ENCODE measurements around the gene ACSF2.

Gene ACSF2

GRCh38 chr17:50517011-50517410, 91.0 kb downstream of the ACSF2 start:
- Histone ChIP-seq H3K79me2 (ENCODE audit: insufficient read depth, low read length) (no peaks in the 10 kb centered on the region), H3K4me2 (ENCODE audit: low read depth, low read length, poor library complexity, severe bottlenecking) (no peak overlapping the region), H3K27me3 (ENCODE audit: low read length) (no peaks in the 10 kb centered on the region), H2AFZ (ENCODE audit: low read depth, low read length, severe bottlenecking) (no peak overlapping the region), H3K27ac (ENCODE audit: low read depth, low read length) (no peak overlapping the region), H3K4me3 (ENCODE audit: insufficient read depth, low read length, poor library complexity, severe bottlenecking) (no peak overlapping the region), H3K9ac (ENCODE audit: low read length) (no peak overlapping the region), H3F3A (ENCODE audit: insufficient read depth) (no peaks in the 10 kb centered on the region), H4K20me1 (ENCODE audit: low read depth, low read length) (no peaks in the 10 kb centered on the region), H3K9me2 (replicated peaks; ENCODE audit: insufficient read depth, low read length) (no peaks in the 10 kb centered on the region), H3K9me3 (ENCODE audit: insufficient read depth, low read length) (no peaks in the 10 kb centered on the region), H3K36me3 (ENCODE audit: low read length) (no peaks in the 10 kb centered on the region)
- TF ChIP-seq CTCF (IDR thresholded peaks at IDR 0.05; ENCODE audit: insufficient read depth, low read length, poor library complexity, severe bottlenecking) (no peak), EZH2phosphoT487 (conservative IDR thresholded peaks at IDR 0.05; ENCODE audit: low read length) (no peak)

DNA sequence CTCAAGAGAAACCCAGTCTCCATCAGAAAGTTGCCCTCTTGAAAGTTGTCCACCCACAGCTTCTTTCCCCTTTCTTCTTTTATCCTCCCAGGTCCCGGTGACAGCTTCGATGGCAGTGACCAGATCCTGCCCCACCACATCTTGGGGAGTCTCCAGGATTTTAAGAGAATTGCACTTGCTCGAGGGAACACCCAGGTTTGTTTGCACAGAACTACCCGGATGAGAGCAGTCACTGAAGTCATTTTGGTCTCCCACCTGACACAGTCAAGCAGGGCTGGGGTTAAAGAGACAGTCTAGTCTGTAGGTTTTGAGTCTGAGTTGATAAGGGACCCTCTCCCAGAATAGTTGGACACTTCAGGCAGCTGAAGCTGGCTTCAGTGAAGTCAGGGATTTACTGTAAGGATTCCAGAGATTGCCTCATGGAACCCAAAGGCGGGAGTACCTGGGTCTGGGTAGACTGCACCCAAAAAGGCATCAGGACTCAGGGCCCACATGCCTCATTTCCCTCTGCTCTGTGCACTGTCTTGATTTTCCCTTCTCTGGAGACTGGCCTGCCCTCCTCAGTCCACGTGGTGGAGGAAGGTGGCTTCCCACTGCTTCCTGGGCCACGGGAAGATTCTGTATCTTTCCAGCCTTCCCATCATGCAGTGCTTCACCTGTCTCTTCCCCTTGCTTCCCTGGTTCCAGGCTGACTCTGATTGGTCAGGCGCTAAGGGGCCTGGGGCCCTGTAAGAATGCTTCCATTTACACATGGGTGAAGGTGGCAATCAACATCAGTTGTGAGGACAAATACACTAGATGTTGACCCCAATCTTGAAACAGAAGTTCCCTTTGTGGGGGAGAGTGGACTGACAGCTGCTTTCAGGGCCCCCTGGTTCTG, 91.7 kb downstream of the ACSF2 start:
- H3K27ac ChIP-seq (ENCODE audit: low read depth, low read length), result no peak overlapping the region
- TF ChIP-seq EZH2phosphoT487 (conservative IDR thresholded peaks at IDR 0.05; ENCODE audit: low read length) (no peak), CTCF (IDR thresholded peaks at IDR 0.05; ENCODE audit: insufficient read depth, low read length, poor library complexity, severe bottlenecking) (no peak)
- no peaks in the 10 kb centered on the region for H3K9me2 ChIP-seq (replicated peaks; ENCODE audit: insufficient read depth, low read length)
- H2AFZ ChIP-seq (ENCODE audit: low read depth, low read length, severe bottlenecking), result no peak overlapping the region
- H4K20me1 ChIP-seq (ENCODE audit: low read depth, low read length), result no peaks in the 10 kb centered on the region
- H3K79me2 ChIP-seq (ENCODE audit: insufficient read depth, low read length), result no peaks in the 10 kb centered on the region
- H3K9me3 ChIP-seq (ENCODE audit: insufficient read depth, low read length), result no peaks in the 10 kb centered on the region
- H3K9ac ChIP-seq (ENCODE audit: low read length), result no peak overlapping the region
- H3K36me3 ChIP-seq (ENCODE audit: low read length), result no peaks in the 10 kb centered on the region
- H3K27me3 ChIP-seq (ENCODE audit: low read length), result no peaks in the 10 kb centered on the region
- H3K4me2 ChIP-seq (ENCODE audit: low read depth, low read length, poor library complexity, severe bottlenecking), result no peak overlapping the region
- no peak overlapping the region for H3K4me3 ChIP-seq (ENCODE audit: insufficient read depth, low read length, poor library complexity, severe bottlenecking)
- H3F3A ChIP-seq (ENCODE audit: insufficient read depth), result no peaks in the 10 kb centered on the region

- no peak overlapping the region for H3K27ac ChIP-seq (ENCODE audit: low read depth, low read length)
- TF ChIP-seq EZH2phosphoT487 (conservative IDR thresholded peaks at IDR 0.05; ENCODE audit: low read length) (no peak), CTCF (IDR thresholded peaks at IDR 0.05; ENCODE audit: insufficient read depth, low read length, poor library complexity, severe bottlenecking) (no peak)
- no peak overlapping the region for H2AFZ ChIP-seq (ENCODE audit: low read depth, low read length, severe bottlenecking)
- no peaks in the 10 kb centered on the region for H4K20me1 ChIP-seq (ENCODE audit: low read depth, low read length)
- no peak overlapping the region for H3K9ac ChIP-seq (ENCODE audit: low read length)
- H3K36me3 ChIP-seq (ENCODE audit: low read length), result no peaks in the 10 kb centered on the region
- H3K79me2 ChIP-seq (ENCODE audit: insufficient read depth, low read length), result no peaks in the 10 kb centered on the region
- H3K27me3 ChIP-seq (ENCODE audit: low read length), result no peaks in the 10 kb centered on the region
- no peak overlapping the region for H3K4me3 ChIP-seq (ENCODE audit: insufficient read depth, low read length, poor library complexity, severe bottlenecking)
- no peak overlapping the region for H3K4me2 ChIP-seq (ENCODE audit: low read depth, low read length, poor library complexity, severe bottlenecking)
- no peaks in the 10 kb centered on the region for H3K9me3 ChIP-seq (ENCODE audit: insufficient read depth, low read length)
- no peaks in the 10 kb centered on the region for H3F3A ChIP-seq (ENCODE audit: insufficient read depth)
- no peaks in the 10 kb centered on the region for H3K9me2 ChIP-seq (replicated peaks; ENCODE audit: insufficient read depth, low read length)
Observed at GRCh38 chr17:50518384-50519023, 92.5 kb downstream of the ACSF2 start.

Measured in SU-DHL-6 (cell line).